GM19468 (cell line): ENCODE results near the gene SNRNP200.

Experiments
- ATAC-seq: cut with Tn5 transposase; IDR thresholded peaks from one replicate; pipeline ENCODE4 v1.9.1; 2021; ENCODE audit warnings: mild to moderate bottlenecking, moderate library complexity, moderate number of reproducible peaks; ENCODE audit not compliant: unreplicated experiment; ENCODE audit errors: extremely low read depth

SNRNP200 gene

DNA sequence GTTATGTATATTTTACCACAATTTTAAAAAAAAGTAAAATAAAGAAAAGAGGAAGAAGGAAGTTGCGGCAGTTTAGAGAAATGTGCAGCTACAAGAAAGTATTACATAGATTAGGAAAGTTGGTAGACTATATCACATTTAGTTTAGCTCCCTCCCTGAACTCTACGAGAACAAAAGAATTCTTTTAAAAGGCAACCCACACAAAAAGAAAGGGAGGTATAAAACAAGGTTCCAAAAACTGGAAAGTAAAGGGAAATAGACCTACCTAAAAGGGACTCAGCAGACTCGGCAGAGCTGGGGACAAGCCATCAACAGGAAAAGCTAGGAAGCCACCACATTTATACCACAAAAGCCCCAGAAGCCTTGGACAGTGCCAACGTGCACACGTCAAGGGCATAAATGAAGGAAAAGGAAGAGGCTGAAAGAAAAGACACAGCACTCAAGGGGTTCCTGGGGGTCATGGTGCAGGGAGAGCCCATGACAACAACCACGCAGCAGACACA lies 48.7 kb downstream of the SNRNP200 start:
- no peak for ATAC-seq

DNA sequence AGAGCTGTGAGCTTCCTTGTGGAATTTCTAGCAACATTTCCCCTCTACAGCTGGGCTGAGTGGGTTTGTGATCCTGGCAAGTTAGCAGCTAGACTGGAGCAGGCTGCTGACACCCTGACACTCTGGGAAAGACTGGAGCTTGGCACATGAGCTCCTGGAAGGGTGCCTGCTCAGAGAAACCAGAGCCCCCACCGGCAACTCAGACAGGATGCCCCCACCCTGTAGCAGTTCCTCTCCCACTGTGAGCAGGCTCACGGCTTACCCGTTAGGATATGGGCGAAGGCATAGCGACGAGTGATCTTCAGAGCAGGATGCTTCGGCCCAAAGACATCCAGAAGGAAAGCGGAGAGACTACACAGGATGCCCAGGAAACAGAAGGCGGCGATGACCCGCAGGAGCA lies 50.8 kb downstream of the SNRNP200 start:
- ATAC-seq: no peak

DNA sequence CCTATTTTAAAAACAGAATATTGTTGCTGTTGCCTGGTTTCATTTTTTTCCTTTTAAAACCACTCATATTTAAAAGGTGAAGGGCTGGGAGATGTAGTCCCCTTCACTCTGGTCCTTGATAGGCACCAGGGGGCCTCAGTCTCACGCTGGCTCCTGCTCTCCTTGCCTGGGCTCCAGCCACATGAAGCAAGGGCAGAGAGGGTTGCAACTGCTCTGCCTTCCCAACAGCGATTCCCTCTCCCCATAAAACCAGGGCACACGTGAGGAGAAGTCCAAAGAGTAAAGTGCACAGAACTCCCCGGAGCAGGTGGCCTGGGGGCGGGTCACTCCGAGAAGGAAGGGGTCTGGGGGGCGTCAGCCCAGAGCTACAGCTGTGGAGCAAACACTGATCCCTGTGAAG lies 52.3 kb downstream of the SNRNP200 start:
- no peak for ATAC-seq

DNA sequence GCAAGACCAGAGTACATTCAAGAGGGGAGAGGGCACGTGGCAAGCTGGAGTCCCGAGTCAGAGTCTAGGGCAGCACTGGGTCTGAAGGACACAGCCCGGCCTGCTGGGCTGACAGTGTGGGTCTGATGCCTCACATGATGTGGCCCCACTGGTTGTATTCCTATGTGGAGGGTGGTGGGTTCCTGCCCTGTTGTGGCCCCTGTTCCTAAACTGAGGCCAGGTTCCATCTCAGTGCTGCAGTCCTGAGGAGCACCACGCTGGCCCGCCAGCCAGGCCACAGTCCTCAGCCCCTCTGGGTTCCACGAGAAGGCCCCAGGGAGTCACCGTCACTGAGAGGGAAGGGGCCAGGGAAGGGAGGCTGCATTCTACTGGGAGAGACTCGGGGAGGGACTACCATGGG lies 52.8 kb downstream of the SNRNP200 start:
- ATAC-seq: no peak

DNA sequence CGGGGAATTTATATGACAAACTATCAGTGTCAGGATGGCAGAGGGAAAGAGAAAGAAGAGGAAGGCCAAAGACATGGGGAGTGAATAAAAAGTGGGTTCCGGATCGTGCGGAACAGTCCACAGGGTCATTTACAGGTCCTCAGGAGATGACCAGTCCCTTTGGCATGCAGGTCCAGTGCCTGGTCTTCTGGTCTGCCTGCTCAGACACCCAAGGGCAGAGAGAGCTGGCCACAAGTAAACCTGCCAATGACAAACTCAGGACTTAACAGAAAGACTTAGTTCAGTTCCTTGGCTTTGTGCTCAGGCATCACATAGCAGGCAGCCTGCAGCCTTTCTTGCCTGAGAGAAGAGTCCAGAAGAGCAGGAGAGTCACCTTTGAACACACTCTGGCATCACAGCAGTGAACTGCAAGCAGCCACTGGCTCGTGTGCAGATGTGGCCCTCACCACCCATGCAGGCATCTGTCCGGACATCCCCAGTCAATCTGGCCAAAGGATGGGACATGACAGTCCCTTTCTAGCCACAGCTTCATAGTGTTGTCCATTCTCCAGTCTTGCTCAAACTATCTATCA lies 53.5 kb downstream of the SNRNP200 start:
- ATAC-seq: no peak

DNA sequence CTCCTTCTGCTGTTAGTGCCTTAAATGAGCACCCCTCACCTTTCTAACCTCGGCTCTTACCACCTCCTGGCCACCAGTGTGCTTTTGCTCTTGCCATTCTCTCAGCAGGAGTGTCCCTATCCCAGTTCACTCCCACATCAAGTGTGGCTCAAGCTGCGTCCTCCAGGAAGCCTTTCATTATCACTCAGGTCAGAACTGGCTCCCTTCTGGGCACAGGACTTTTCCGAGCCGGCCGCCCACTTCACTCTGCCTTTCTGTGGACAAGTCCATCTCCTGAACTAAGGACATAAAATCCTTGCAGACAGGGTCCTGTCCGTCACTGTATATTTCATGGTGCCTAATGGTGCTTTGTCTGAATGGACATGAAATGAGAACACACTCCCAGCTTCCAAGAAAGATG lies 55.2 kb downstream of the SNRNP200 start:
- ATAC-seq: no peak

DNA sequence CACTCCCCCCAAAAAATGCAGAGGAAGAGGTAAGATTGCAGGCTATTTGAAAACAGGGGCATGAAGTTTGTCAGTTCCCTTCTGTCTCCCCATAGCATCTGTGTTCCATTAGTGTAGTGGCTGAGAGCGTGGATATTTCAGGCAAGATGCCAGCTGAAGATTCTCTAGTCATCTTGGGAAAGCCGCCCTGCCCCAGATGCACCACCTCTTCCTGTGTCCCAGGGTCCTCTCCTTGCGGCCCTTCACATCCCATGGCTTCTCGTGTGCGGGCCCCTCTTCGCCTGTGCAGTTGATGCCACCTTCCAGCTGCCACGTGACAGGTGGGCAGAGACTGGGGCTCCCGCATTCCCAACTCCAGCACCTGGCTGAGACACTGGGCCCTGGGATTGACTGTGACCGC lies 55.7 kb downstream of the SNRNP200 start:
- no peak for ATAC-seq

DNA sequence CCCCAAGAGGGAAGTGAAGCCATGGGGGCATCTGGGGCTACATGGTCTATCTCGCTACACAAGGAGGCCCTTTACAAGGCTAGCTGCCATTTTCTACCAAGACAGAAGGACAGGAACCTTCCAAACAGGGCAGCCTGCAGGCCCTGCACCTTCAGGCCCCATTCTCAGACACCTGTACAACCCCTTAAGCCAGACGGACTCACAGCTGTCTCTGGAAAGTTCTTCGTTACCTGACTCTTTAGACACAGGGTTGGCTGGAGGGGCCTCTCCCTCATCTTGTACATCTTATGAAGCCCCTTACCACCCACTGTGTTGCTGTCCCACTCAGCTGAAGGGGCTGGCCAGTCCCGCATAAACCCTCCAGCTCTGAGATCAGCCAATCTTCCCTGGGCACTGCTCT lies 56.7 kb downstream of the SNRNP200 start:
- no peak for ATAC-seq

DNA sequence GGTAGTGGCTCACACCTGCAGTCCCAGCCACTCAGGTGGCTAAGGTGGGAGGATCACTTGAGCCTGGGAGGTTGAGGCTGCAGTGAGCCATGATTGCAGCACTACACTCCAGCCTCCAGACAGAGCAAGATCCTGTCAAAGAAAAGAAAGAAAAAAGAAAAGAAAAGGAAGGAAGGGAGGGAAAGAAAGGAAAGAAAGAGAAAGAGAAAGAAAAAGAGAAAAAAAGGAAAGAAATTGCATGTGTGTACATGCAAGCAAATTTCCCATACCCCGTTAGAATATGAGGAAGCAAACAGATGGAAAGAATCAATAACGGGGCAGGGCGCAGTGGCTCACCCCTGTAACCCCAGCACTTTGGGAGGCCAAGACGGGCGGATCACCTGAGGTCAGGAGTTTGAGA lies 57.5 kb downstream of the SNRNP200 start:
- no peak for ATAC-seq

DNA sequence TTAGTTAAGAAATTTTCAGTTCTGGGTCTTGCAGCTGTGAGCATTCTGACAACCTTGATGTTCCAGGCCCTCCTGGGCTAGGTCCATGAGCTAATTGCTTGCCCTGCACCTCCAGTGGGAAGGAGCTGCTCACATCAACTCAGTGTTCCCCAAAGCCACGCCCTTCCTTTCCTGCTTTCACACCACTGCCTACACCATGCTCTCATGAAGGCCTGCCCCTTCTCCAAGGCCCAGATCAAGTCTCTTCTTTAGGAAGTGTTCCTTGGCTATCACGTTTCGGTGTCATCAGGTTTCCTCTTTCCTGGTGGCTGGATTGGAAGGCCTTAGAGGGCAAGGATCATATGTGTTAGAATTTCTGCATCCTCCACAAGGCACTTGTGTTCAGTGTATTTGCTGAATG lies 58.3 kb downstream of the SNRNP200 start:
- no peak for ATAC-seq

DNA sequence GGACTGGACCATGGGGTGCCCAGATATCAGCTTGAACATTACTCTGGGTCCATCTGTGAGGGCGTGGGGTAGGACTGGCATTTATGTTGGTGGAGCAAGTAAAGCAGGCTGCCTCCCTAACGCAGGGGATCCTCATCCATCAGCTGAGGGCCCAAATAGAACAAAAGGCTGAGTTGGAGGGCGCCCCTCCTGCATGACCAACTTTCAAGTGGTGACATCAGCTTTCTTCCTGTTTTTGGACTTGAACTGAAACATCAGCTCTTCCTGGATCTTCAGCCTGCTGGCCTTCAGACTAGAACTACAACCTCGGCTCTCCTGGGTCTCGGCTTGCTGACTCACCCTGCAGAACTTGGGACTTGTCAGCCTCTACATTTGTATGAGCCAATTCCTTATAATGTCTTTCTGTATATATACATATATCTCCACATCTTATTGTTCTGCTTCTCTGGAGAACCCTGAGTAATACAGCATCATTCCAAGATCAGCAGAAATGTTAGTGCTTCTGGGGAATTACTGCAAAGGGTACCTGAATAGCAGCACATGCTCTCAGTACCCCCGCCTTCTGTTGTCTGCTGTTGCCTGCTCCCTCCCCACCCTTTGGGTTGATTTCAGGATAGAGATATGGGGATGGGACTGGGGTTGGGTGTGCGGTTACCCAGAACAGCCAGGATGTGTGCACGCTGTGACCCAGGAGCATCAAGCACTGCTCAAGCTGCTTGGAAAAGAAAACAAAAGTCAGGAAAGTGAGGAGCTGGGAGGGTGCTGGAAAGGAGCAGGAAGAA lies 59.5 kb downstream of the SNRNP200 start:
- ATAC-seq: no peak

DNA sequence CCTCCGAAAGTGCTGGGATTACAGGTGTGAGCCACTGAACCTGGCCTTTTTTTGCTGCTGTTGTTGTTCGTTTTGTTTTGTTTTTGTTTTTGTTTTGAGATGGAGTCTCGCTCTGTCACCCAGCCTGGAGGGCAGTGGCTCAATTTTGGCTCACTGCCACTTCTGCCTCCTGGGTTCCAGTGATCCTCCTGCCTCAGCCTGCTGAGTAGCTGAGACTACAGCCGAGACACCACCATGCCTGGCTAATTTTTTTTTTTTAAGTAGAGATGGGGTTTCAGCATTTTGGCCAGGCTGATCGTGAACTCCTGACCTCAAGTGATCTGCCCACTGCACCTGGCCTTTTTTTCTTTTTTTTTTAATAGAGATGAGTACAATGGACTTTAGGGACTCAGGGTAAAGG lies 61.5 kb downstream of the SNRNP200 start:
- no peak for ATAC-seq

DNA sequence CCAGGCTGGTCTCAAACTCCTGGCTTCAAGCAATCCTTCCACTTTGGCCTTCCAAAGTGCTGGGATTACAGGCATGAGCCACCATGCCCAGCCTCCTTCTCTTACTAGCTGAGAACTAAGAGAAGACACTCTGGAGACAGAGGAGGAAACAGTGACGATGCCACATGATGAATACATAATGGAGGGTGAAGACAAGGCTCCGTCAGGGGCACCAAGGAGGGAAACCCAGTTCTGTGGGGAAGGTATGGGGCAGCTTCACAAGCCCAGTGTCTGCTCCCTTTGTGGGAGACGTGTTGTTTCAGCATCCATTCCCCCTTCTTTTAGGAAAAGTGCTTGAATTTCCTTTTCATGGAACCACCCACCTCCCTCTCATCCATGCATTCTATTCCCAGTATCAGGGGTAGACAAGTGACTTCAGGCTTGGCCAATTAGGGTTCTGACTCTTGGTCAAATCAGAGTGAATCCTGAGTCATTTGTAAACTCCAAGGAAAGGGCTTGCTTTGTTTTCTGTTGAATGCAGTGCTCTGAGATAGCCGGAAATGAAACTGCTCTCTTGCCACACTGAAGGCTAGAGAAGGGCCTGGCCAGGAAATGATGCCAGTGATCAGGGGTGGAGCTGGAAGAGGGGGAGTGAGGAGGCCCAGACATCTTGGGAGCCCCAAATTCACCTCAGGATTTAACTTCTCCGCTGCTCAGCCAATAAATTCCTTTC lies 63.3 kb downstream of the SNRNP200 start:
- no peak for ATAC-seq

DNA sequence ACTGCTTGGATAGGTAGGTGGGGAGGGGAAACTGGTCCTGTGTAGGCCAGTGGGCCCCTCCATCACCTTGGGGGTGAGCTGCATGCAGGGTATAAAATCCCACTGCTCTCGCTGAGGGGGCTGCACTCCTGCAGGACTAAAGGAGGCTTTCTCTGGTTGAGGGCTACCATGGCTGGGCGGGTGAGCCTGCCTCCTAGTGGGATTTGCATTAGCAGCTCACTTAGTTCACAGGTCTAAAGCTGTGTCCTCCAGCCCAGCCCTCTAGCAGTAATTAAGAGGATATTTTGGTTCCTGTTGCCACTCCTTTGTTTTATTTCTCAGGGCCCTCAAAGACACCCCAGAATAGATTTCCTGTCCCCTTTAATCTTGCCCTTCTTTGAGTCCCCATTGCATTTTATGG lies 64.1 kb downstream of the SNRNP200 start:
- no peak for ATAC-seq

DNA sequence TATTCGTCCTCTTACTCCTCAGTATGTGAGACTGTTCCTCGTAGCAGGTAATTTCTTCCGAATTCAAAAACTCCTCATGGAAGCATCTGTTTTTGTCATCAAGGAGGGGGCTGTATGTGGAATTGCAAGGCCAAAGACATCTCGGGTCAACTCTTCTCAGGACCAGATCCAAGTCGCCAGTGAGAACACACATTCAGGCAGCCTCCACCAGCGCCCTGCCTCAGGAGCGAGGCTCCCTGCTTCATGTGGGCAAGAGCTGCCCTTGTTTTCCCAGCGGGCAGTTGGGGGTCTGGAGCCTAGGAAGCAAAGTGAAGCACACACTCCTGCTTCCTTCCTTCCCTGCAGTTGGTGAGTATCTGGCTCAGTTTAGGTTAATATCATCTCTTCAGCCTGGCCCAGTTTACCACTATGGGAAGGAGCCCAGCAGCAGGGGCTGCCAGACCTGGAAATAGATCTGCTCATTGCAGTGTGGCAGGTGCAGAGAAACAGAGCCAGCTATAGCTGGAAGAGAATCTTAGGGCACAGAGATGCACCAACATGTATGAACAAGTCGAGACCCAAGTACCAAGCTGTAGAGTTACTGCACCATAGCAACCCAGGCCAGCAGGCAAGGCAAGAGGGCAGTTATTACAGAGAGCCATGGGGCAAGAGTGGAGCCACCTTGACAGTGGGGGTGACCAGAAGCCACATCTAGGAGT lies 64.9 kb downstream of the SNRNP200 start:
- ATAC-seq: no peak

DNA sequence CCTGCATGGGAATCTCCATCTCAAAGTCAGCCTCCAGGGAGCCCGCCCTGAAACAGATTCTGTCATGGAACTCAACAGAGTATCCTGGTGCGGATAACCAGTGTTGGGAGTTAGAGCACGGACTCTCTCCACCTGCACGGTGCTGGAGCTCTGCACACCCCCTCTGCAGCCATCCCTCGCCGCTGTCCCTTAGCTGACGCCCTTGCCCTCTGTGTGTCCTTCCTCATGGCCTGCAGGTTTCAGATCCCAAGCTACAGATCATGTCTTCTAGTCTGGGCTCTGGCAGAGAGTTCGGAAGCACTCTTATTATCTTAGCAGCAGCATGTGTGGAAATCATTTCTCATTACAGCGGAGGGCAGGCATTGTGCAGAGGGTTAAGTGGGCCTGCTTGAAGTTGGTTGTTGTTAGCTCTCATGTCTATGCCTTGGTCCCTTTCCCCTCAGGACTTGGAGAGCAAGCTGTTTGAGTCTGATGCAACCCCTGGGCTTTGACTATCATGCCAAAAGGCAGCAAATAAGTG lies 65.5 kb downstream of the SNRNP200 start:
- ATAC-seq: no peak

DNA sequence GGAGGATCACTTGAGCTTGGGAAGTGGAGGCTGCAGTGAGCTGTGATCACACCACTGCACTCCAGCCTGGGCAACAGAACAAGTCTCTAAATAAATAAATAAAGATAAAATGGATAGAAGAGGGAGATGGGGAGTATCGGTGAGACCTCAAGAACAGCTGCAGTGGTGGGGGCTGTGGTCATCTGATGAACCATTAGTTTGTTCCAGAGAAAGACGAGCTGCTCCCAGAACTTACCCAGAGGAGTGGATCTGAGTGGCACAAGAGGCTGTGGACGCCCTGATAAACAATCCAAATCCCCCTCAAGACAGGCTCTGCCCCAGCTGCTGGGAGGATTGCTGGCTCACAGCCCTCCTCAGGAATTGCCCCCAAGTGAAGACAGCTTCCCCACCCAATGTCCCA lies 66.3 kb downstream of the SNRNP200 start:
- no peak for ATAC-seq

DNA sequence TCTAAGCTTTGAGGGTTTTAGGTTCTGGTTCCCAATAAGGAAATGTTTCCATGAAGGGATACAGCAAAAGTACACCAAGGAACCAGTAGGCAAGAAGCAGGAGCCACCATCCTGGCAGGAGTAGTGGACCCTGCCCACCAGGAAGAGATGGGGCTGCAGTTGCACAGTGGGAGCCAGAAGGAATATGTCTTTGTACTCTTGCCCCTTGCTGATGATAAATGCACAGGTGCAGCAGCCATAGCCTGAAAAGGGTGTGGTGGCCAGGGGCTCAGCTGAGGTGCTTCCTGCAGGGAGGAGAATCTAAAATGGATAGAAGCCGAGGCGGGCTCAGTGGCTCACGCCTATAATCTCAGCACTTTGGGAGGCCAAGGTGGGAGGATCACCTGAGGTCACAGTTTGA lies 67.1 kb downstream of the SNRNP200 start:
- ATAC-seq: no peak

DNA sequence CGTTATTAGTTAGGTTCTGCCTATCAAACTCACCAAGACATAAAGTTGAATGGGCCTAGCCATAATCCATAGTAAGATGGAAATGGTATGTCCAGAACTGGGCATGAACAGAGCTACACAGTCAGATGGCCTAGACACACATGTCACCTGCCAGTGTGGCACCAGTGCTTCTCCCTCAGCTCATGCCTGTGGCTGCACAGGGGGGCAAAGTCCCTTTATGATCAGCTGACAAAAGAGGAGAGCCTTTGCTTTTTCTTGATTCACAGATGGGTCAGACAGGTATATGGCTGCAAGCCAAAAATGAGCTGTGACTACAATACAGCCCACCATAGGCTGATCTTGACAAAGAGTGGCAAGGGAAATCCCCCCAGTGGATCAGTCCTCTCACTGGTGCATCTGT lies 68.5 kb downstream of the SNRNP200 start:
- no peak for ATAC-seq

DNA sequence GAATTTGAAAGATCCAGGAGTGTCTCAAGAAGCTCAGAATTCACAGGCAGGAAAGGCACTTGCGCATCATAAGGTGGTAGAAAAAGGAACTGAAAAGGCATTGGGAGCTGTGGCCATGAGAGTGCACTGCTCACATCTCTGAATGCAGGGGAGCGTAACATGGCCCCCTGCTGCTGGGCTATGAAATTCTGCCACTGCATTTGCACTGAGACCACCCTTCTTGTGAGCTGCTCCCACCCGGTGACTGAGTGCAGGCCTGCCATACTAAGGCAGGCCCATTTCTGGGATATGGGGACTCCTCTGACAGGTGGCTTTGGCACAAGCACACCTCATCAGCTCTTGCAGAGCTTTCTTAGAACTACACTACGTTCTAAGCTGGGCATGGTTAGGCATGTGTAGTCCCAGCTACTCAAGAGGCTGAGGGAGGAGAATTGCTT lies 71.4 kb downstream of the SNRNP200 start:
- ATAC-seq: peak; percentile 82
